HG03354 (cell line): Measurements from ENCODE around the gene STUM.

ENCODE experiments used
- ATAC-seq: cut with Tn5 transposase; IDR thresholded peaks from one replicate; pipeline ENCODE4 v1.9.1; 2021; ENCODE audit warnings: mild to moderate bottlenecking; ENCODE audit not compliant: unreplicated experiment, poor library complexity, severe bottlenecking

Gene STUM

DNA sequence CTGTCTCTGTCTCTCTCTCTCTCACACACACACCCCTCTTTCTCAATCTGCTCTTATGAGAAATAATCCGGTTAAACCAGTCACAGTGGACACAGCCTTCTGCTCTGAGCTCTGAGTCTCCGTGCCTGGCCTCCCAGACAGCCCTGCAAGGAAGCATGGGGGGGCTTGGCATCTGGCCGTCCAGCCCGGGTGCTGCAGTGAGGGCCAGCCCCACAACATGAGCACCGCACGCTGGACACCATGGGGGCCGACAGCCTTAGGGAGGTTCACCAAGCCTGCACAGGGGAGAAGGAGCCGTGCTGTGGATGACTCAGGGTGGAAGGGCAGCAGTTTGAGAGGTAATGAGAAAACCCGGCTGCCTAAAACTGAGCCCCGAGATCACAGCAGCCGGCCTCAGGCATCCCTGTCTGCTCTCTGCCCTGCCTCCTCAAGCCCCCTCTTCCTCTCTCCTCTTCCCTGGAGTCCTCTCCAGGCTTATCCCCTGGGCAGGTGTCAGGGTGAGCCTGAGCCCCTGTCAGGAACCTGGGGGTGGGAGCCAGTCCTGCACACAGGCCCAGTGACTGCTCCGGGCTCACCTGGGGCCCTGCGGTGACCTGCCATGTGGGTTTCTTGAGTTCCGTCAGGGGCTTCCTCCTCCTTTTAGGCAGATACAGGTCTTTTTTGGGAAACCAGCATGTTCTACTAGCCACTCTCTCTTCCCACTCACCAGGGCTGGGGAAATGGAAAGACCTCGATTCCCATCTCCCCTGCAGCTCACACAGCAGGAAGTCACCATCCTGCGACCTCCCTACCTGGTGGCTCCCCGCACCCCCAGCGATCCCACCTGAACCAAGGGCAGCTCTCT lies 97.7 kb downstream of the STUM start:
- no peak for ATAC-seq

DNA sequence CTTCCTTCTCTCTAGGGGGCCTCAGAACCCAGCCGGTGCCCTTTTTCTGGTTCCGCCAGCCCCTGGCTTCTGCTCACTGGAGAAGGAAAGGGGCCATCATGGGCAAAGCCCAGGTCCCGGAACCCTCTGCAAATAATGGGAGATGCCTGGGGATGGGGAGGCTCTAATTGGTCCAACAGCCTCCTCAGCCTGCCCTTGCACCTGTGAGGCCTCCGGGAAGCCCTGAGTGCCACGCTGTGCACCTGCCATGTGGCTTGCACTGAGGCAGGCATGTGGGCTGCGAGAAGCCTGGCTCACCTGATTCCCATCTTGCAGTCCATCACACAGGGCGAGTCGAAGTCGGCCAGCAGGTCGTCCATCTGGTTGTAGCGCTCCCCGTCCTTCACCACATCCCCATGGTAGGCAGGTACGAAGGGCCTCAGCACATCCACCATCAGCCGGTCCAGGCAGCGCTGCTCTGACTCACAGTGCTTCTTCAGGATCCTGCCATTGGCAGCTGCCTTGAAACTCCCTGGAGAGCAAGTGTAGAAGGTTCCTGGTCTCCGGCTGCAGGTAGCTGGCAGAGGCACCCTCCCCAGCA lies 98.4 kb downstream of the STUM start:
- no peak for ATAC-seq

GRCh38 chr1:226647719-226648118 lies 99.2 kb downstream of the STUM start:
- ATAC-seq = no peak

- no peak for ATAC-seq
These were observed 99.9 kb downstream of the STUM start for GRCh38 chr1:226648421-226648820.

GRCh38 chr1:226649244-226649643 lies 100.7 kb downstream of the STUM start:
- ATAC-seq = no peak

DNA sequence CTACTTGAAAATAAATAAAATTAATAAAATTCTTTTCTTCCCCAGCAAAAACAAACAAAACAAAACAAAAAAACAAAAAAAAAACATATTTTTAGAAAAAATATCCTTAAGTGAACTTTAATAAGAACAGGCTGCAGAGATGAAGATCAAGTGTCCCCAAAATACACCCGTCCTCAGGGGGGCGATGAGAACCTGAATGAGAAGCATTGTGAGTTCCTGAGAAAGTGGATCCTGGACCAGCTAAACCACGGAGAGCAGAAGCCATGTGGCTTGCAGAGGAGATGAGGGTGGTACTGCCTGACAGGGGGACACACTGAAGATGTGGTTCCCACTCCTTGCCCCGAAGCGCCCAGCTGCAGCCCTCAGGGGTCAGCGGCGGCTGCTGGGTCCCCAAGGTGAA lies 101.2 kb downstream of the STUM start:
- no peak for ATAC-seq

DNA sequence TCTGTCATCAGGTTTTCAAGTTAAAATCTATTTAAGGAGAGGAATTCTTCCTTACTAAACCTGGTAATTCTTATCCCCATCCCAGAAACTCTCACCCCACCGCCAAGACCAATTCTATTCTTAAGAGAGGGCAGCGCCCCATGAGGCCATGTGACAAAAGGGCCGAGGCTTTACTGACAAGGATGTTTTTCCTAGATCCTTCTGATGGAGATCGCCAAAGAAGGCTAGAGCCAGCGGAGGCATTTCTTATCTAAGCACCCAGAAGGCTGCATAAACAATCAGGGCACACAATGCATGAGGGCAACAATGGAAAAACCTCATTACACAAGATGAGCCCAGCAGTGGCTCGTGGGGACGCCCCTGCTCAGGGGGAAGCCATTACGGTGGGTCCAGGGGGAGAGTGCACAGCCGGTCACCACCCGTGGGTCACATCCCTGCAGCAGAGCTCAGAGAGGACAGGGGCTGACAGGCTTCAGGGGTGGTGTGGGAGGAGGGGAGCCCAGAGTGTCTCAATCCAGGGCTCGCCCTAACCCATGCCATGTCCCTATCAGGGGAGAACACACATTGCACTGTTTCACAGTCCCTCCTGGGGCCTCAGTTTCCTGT lies 101.8 kb downstream of the STUM start:
- ATAC-seq = no peak

DNA sequence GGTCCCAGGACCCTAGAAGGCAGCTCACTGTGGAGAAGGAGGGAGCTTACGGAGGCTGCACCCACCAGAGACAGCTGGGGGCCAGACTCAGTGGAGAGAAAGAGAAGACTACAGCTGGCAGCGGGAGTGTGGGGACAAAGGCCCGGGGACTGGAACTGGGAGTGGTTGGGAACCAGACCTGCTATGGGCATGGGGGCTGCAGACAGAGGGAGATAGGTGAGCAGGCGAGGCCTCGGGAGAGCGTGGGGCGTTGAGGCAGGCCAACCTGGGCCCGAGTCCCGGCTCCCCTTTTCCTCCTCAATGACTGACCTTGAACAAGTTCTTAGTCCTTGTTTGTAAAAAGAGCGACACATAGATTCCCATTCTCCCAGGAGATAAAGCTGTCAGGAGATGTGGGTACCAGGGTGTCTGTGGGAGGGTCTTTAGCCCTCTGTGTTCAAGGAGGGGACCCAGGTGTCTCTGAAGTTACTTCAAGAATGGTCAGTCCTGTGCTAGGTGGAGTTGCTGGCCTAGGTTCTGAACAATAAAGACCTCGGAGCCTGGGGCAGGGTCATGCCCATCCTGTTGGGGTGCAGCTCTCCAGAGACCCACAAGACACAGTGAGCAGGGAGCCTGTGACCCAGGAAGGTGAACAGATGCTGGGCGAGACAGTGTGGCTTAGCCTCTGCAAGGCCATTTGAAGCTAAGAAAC lies 102.6 kb downstream of the STUM start:
- no peak for ATAC-seq

GRCh38 chr1:226651732-226652105 lies 103.2 kb downstream of the STUM start:
- no peak for ATAC-seq

GRCh38 chr1:226652613-226653012 lies 104.0 kb downstream of the STUM start:
- no peak for ATAC-seq

GRCh38 chr1:226653311-226653921 lies 104.9 kb downstream of the STUM start:
- ATAC-seq = peak; percentile 80

- no peak for ATAC-seq
These were observed 105.6 kb downstream of the STUM start for GRCh38 chr1:226654046-226654667.

GRCh38 chr1:226654668-226655055 lies 106.1 kb downstream of the STUM start:
- ATAC-seq = no peak

DNA sequence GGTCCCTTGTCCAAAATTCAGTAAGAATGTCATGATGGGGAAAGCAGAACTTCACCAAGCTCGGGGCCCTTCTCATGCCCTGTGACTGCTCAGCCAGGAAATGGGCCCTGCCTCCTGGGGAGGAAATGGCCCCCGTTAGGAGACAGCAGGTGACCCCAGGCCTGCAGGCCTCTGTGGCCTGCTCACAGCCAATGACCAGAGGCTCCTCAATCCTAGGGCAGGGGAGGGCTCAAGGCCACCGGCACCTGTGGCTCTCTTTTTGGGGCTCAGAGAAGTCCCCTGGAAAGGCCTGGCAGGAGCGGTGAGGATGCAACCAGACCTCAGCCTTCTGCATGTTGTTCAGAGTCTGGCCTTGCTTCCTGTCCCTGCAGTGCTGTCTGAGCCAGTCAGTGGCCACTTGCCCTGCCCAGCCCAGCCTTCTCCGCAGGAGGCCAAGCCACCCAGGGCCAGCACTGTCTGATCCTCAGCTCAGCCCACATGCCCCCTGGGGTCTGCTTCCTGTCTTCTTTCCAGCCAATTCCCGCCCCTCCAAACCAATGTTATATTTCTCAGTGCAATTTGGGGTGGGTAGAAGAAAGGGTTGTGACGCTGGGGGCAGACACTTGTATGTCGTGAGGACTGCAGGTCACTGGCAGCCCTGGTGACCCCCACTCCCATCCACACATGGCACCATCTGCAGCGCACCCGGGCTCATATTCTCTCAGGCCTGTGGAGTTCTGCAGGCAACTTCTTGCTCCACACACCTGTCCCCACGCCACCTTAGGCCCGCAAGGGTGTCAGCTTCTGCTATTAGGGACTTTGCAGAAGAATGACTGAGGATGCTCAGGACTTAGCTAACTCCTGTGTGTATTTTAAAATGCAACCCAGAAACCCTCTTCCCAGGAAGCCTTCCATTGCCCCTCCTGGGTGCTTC lies 106.9 kb downstream of the STUM start:
- no peak for ATAC-seq

DNA sequence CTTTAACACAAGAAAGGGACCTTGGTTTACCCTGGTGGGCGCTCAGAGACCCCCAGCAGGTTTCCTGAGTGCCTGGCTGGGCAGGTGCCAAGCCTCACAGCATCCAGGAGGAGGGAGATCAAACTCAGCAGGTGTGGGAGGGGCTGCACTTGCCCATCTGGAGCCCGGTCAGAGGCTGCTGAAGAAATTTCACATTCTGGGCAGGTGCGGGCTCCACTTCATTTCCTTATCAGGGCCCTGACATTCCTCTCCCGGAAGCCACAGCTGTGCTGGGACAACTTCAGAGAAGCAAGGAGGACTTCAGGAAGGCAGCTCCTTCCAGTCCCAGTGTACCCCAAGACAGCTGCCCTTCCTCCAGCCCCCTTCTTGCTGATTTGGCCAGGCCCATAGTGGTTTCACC lies 107.6 kb downstream of the STUM start:
- ATAC-seq = no peak

DNA sequence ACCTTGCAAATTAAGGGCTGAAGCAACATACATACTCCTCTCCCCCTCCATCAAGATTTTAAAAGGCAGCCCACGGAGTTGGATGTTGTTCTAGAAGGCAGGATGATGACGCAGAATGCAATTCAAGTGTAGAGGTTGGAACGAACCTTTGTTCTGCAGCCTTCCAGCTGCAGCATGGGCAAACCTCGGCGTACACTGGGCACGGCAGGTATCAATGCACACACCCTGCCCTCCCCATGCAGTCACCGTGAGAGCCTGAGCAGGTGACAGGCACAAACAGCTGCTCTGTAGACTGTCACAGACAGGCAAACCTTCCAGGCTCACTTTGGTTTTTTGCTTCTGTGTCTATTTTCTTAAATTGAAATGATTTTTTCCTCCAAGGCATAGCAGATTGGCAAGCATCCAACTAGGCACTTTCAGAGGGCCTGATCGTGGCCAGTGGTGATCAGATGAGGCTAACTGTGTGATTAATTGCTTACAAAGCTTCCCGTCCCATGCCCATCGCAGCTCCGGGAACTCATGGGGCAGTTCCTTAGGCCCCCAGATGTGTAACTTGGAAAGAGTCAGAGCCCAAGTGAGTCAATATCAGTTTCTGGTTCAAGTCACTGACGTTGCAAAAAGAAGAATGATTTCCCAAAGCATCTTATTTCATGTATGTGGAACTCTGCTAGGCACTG lies 108.2 kb downstream of the STUM start:
- no peak for ATAC-seq

DNA sequence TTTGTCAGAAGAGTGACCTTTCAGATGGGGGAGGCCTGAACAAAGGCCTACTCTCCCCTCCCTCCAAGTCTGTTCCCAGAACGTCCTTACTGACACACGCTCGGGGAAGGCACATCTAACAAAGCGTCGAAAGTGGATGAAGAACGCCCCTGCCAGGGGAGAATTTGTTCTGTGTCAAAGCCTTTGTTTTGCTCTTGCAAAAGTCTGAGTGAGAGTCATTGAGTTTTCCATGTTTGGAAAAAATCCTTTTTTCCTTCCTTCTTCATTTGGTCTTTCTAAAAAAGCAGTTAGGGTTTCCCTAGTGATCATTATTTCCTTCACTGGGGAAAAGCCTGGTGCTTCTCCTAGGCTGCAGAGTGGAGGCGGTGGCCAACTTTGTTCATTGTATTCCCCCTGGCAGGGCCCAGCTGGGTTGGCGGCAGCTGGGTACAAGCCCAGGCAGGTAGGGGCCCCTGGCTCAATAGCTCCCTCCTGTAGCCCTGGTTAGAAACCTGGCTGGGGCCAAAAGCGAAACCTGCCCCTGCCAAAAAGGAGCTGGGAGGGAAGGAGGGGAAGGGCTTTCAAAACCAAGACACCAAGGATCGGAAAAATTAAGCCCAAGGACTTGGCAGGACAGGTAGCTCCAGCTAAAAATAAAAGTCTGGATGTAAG lies 109.5 kb downstream of the STUM start:
- no peak for ATAC-seq
